OCI-LY7 (cell line): Measurements from ENCODE around the gene GSTO1. TPM values are rescaled to one million over a fixed set of nuclear protein-coding genes. Genes with fewer than 3 reads are reported as not detected.

Experiments used
- BruUV-seq: library from RNA; stranded (reverse); fragments of 400-500 nt; replicated peaks from 2 replicates; lab custom pipeline; 2021; lab: Mats Ljungman, UMichigan
- CTCF ChIA-PET: fragments of 300-600 bp; sonication (Branson Sonifier 250); formaldehyde crosslinking; loops from one replicate; lab custom pipeline; 2022; ENCODE audit warnings: antibody characterized with exemption; ENCODE audit not compliant: unreplicated experiment; lab: Charles Lee
- POLR2A ChIA-PET: fragments of 300-600 bp; sonication (Branson Sonifier 250); formaldehyde crosslinking; loops from one replicate; lab custom pipeline; 2022; ENCODE audit warnings: antibody characterized with exemption; lab: Charles Lee
- DNase-seq: peaks from one replicate; pipeline ENCODE4 v3.0.0-alpha.2; 2015; ENCODE audit warnings: low spot score
- H2AFZ ChIP-seq: fragments of 200-600 bp; sonication (generic), shearing (Covaris generic); 2 replicates; pipeline ENCODE4 v1.6.1; 2014; ENCODE audit warnings: mild to moderate bottlenecking, antibody characterized with exemption, low read length, moderate library complexity
- H3K27ac ChIP-seq: fragments of 200-600 bp; sonication (generic); 2 replicates; pipeline ENCODE4 v1.5.1; 2014; ENCODE audit warnings: mixed run types, low read depth, mild to moderate bottlenecking, moderate library complexity, low read length, inconsistent platforms; ENCODE audit not compliant: poor library complexity, severe bottlenecking
- H3K36me3 ChIP-seq: fragments of 200-600 bp; sonication (generic); 2 replicates; pipeline ENCODE4 v1.6.1; 2014; ENCODE audit warnings: mild to moderate bottlenecking, antibody characterized with exemption, low read length, moderate library complexity, mixed read lengths; ENCODE audit not compliant: insufficient read depth
- H3K4me1 ChIP-seq: fragments of 200-600 bp; sonication (generic); 2 replicates; pipeline ENCODE4 v1.5.1; 2014; ENCODE audit warnings: mild to moderate bottlenecking, low read length; ENCODE audit not compliant: insufficient read depth, poor library complexity, severe bottlenecking
- H3K4me2 ChIP-seq: fragments of 200-600 bp; sonication (generic); 2 replicates; pipeline ENCODE4 v1.6.1; 2014; ENCODE audit warnings: mild to moderate bottlenecking, low read length
- H3K4me3 ChIP-seq: fragments of 200-600 bp; sonication (generic); 2 replicates; pipeline ENCODE4 v1.5.1; 2014; ENCODE audit warnings: mild to moderate bottlenecking, low read depth, low read length; ENCODE audit not compliant: poor library complexity, severe bottlenecking
- H3K79me2 ChIP-seq: fragments of 200-600 bp; sonication (generic); 2 replicates; pipeline ENCODE4 v1.6.1; 2016; ENCODE audit warnings: low read depth, mild to moderate bottlenecking, low read length, moderate library complexity, mixed read lengths; ENCODE audit not compliant: insufficient read depth
- H3K9me2 ChIP-seq: fragments of 200-600 bp; sonication (generic); 2 replicates; pipeline ENCODE4 v1.6.1; 2016; ENCODE audit warnings: mild to moderate bottlenecking, low read length, mixed read lengths; ENCODE audit not compliant: insufficient read depth
- H3K9me3 ChIP-seq: fragments of 200-600 bp; sonication (generic); 2 replicates; pipeline ENCODE4 v1.6.1; 2014; ENCODE audit warnings: mild to moderate bottlenecking, mixed run types, low read length, mixed read lengths
- H4K20me1 ChIP-seq: fragments of 200-600 bp; sonication (generic); 2 replicates; pipeline ENCODE4 v1.6.1; 2014; ENCODE audit warnings: mild to moderate bottlenecking, antibody characterized with exemption, low read length, moderate library complexity, mixed read lengths; ENCODE audit not compliant: insufficient read depth
- CTCF ChIP-seq: fragments of 200-600 bp; sonication (generic); conservative IDR thresholded peaks from 2 replicates; pipeline ENCODE4 v1.5.1; 2014; ENCODE audit warnings: mild to moderate bottlenecking, antibody characterized with exemption, low read length, moderate library complexity, mixed read lengths
- EZH2phosphoT487 ChIP-seq: fragments of 200-600 bp; sonication (generic); IDR thresholded peaks from 2 replicates; pipeline ENCODE4 v1.6.1; 2018; ENCODE audit warnings: low read depth, borderline replicate concordance, mild to moderate bottlenecking, mixed run types, antibody characterized with exemption, low read length, moderate library complexity, mixed read lengths
- intact Hi-C: fragments of 100-400 bp; cut with micrococcal nuclease; formaldehyde crosslinking; loops from one replicate; pipeline ENCODE4 v1.10.0; 2022; ENCODE audit not compliant: unreplicated experiment
- total RNA-seq, 2 experiments: library from RNA; depleted of rRNA in 1 of 2; stranded (reverse); fragments of >200 nt in 1 of 2; shearing (Covaris generic) in 1 of 2; gene quantifications; 2 replicates each; pipeline ENCODE4 v1.2.3, GENCODE V29; 2014 to 2022

GSTO1 gene
- total RNA-seq, 2 experiments from 2014 or later = 1.7 to 27.4 TPM

- BruUV-seq = no TSS peak
- peak overlapping the region; percentile 75 for H3K4me2 ChIP-seq
- no peaks in the 10 kb centered on the region; the same call in 1 of the 2 replicates for H4K20me1 ChIP-seq
- H3K4me1 ChIP-seq = peaks cover 14% of the 10 kb centered on the region
- H3K79me2 ChIP-seq = peaks cover 23% of the 10 kb centered on the region; the same call in 1 of the 2 replicates
- DNase-seq = peak; percentile 20
- H3K27ac ChIP-seq = peak overlapping the region; percentile 14
- intact Hi-C loops = no loop called here
- peak overlapping the region; percentile 72; the same call in 1 of the 2 replicates for H2AFZ ChIP-seq
- peak overlapping the region; percentile 76 for H3K4me3 ChIP-seq
- CTCF ChIA-PET = no interaction called here
- no peak for TF ChIP-seq EZH2phosphoT487
- no peak for TF ChIP-seq CTCF
- POLR2A ChIA-PET = no interaction called here
- no peaks in the 10 kb centered on the region for H3K9me2 ChIP-seq
- H3K36me3 ChIP-seq = peaks cover 27% of the 10 kb centered on the region
- H3K9me3 ChIP-seq = no peaks in the 10 kb centered on the region
Measured at GRCh38 chr10:104255311-104255981, 754 bp downstream of the GSTO1 start.

GRCh38 chr10:104256335-104256961, 1.8 kb downstream of the GSTO1 start:
- Histone ChIP-seq H3K9me3 (no peaks in the 10 kb centered on the region), H3K36me3 (peaks cover 32% of the 10 kb centered on the region), H3K79me2 (peaks cover 23% of the 10 kb centered on the region; the same call in 1 of the 2 replicates), H2AFZ (no peak overlapping the region), H3K4me3 (peak overlapping the region; percentile 76), H3K9me2 (no peaks in the 10 kb centered on the region), H3K27ac (no peak overlapping the region), H3K4me2 (peak overlapping the region; percentile 75), H3K4me1 (peaks cover 14% of the 10 kb centered on the region), H4K20me1 (no peaks in the 10 kb centered on the region; the same call in 1 of the 2 replicates)
- TF ChIP-seq CTCF = no peak
- no peak for TF ChIP-seq EZH2phosphoT487
- ChIA-PET CTCF (no interaction called here), POLR2A (interaction anchor here (0.7 to 2.4 kb wide), 4 partner anchors 8 to 483 kb away, joined by 3 to 8 read pairs (median 6); no protein-coding TSS in a partner anchor)
- no TSS peak for BruUV-seq
- DNase-seq = no peak
- intact Hi-C loops = no loop called here
